Lung (tissue), 12 donors: Measurements from ENCODE around the gene ISG20L2. TPM values are rescaled to one million over a fixed set of nuclear protein-coding genes. Genes with fewer than 3 reads are reported as not detected.

Source experiments
- ATAC-seq: fragments of 200-7000 bp; cut with Tn5 transposase; one replicate; pipeline ENCODE4 v1.9.1; 2020; ENCODE audit warnings: moderate number of reproducible peaks; ENCODE audit not compliant: insufficient read depth, low FRiP score
- DNase-seq, 3 donors: peaks; one replicate each; pipeline ENCODE4 v3.0.0-alpha.2; 2013 to 2017
- H3K27ac ChIP-seq, 2 donors: one replicate each; pipeline ENCODE4 v1.5.1; 2013; ENCODE audit warnings: mild to moderate bottlenecking in 2 of 2, moderate library complexity in 2 of 2, control low read depth in 1 of 2, inconsistent platforms in 1 of 2, low read depth in 1 of 2, low read length in 1 of 2
- H3K27me3 ChIP-seq, 3 donors: one replicate each; pipeline ENCODE4 v1.5.1; 2013; ENCODE audit warnings: low read length in 2 of 3; ENCODE audit not compliant: control insufficient read depth in 3 of 3, insufficient read depth in 3 of 3
- H3K36me3 ChIP-seq, 4 donors: one replicate each; pipeline ENCODE4 v1.5.1; 2013; ENCODE audit warnings: low read length in 4 of 4, mild to moderate bottlenecking in 1 of 4, moderate library complexity in 1 of 4; ENCODE audit not compliant: control insufficient read depth in 4 of 4, insufficient read depth in 4 of 4
- H3K4me1 ChIP-seq, 5 donors: one replicate each; pipeline ENCODE4 v1.5.1; 2013; ENCODE audit warnings: low read length in 5 of 5, mild to moderate bottlenecking in 2 of 5, moderate library complexity in 1 of 5; ENCODE audit not compliant: control insufficient read depth in 5 of 5, insufficient read depth in 5 of 5
- H3K4me3 ChIP-seq: one replicate; pipeline ENCODE4 v1.5.1; 2013; ENCODE audit warnings: mild to moderate bottlenecking, control low read depth, moderate library complexity
- H3K9ac ChIP-seq, 2 donors: one replicate each; pipeline ENCODE4 v1.5.1; 2013; ENCODE audit warnings: low read length in 2 of 2, control low read depth in 1 of 2; ENCODE audit not compliant: insufficient read depth in 1 of 2
- H3K9me3 ChIP-seq, 4 donors: one replicate each; pipeline ENCODE4 v1.5.1; 2013; ENCODE audit warnings: low read length in 3 of 4, mild to moderate bottlenecking in 1 of 4, moderate library complexity in 1 of 4; ENCODE audit not compliant: control insufficient read depth in 4 of 4, insufficient read depth in 3 of 4
- CTCF ChIP-seq: IDR thresholded peaks from 2 replicates; pipeline ENCODE4 v1.5.1; 2012; ENCODE audit warnings: mild to moderate bottlenecking; ENCODE audit errors: control extremely low read depth, extremely low read depth
- WGBS, 2 donors: extraction: QIAGEN DNeasy Blood & Tissue Kit; methylation state at CpG; one replicate each; pipeline ENCODE4 v1.1.7; 2013; 5-methylcytosine and 5-hydroxymethylcytosine counted together
- polyA plus RNA-seq, 2 donors: library from polyadenylated mRNA; stranded (reverse); fragments of 200-250 nt; gene quantifications; one replicate each; pipeline ENCODE4 v1.2.1, GENCODE V29; 2013
- total RNA-seq, 2 donors: library from RNA; depleted of rRNA in 1 of 2; stranded (reverse); fragments of >200 nt in 1 of 2; gene quantifications; one replicate each; pipeline ENCODE4 v1.2.1, GENCODE V29; 2014 to 2021
- donor health status: control.
- donor health status: control.
- donor health status: Bipolar disorder and iron deficiency.
- donor health status: healthy.
- donor health status: DM: yes; HTN: yes; CAD: no.

ISG20L2 gene
- total and polyA plus RNA-seq, 4 donors, result 9.3 to 26.3 (median 17.8) TPM

- WGBS, 2 donors, result 84 to 85% methylated on average over 9 of the region's 9 CpGs
- Histone ChIP-seq H3K4me1 (peaks cover 0 to 53% (median 14%) of the 10 kb centered on the region in 5 donors), H3K36me3 (peaks cover 0 to 9% (median 0%) of the 10 kb centered on the region in 4 donors), H3K4me3 (no peak overlapping the region), H3K27ac (no peak overlapping the region), H3K9me3 (no peaks in the 10 kb centered on the region), H3K27me3 (no peaks in the 10 kb centered on the region), H3K9ac (no peak overlapping the region)
- ATAC-seq, result no peak
- no peak for TF ChIP-seq CTCF
- peak in 1 of 3 donors; percentile 36 for DNase-seq
These were observed 17.4 kb downstream of the ISG20L2 start for GRCh38 chr1:156711011-156711817.

- ATAC-seq (no peak), DNase-seq (peak in 1 of 3 donors; percentile 59)
- TF ChIP-seq CTCF, result no peak
- H3K36me3 ChIP-seq, result peaks cover 0 to 5% (median 0%) of the 10 kb centered on the region in 4 donors
- H3K27ac ChIP-seq, result no peak overlapping the region
- 53 to 66% methylated on average over 11 of the region's 11 CpGs for WGBS, 2 donors
- H3K27me3 ChIP-seq, result no peaks in the 10 kb centered on the region
- H3K9ac ChIP-seq, result no peak overlapping the region
- no peak overlapping the region for H3K4me3 ChIP-seq
- H3K9me3 ChIP-seq, result no peaks in the 10 kb centered on the region
- H3K4me1 ChIP-seq, result peaks cover 0 to 60% (median 14%) of the 10 kb centered on the region in 5 donors
These were observed 18.6 kb downstream of the ISG20L2 start for GRCh38 chr1:156709757-156710489.

GRCh38 chr1:156709031-156709430 is 19.5 kb downstream of the ISG20L2 start:
- peaks cover 0 to 3% (median 0%) of the 10 kb centered on the region in 3 donors for H3K27me3 ChIP-seq
- DNase-seq (no peak), ATAC-seq (no peak)
- H3K4me3 ChIP-seq, result no peak overlapping the region
- no peaks in the 10 kb centered on the region for H3K9me3 ChIP-seq
- 83 to 94% methylated on average over 4 of the region's 4 CpGs for whole genome bisulfite sequencing, 2 donors
- no peak overlapping the region for H3K9ac ChIP-seq
- H3K36me3 ChIP-seq, result peaks cover 0 to 4% (median 0%) of the 10 kb centered on the region in 4 donors
- TF ChIP-seq CTCF, result no peak
- peaks cover 0 to 68% (median 17%) of the 10 kb centered on the region in 5 donors for H3K4me1 ChIP-seq
- H3K27ac ChIP-seq, result no peak overlapping the region
